HCT116 (cell line): ENCODE data around the gene OSBP2. TPM values are rescaled to one million over a fixed set of nuclear protein-coding genes. Genes with fewer than 3 reads are reported as not detected.

Source experiments
- ATAC-seq: fragments of 200-7000 bp; cut with Tn5 transposase; 2 replicates; pipeline ENCODE4 v1.9.1; 2020; ENCODE audit warnings: mild to moderate bottlenecking, moderate library complexity
- BruUV-seq: library from RNA; stranded (reverse); fragments of 400-500 nt; replicated peaks from 2 replicates; lab custom pipeline; 2021; lab: Mats Ljungman, UMichigan
- CTCF ChIA-PET: fragments of 300-600 bp; sonication (Branson Sonifier 250); formaldehyde crosslinking; loops from one replicate; lab custom pipeline; 2021; ENCODE audit warnings: antibody characterized with exemption; lab: Charles Lee
- POLR2A ChIA-PET: fragments of 300-600, 350-600 bp; sonication (Branson Sonifier 250); formaldehyde crosslinking; loops from one replicate; lab custom pipeline; 2021; ENCODE audit warnings: antibody characterized with exemption; lab: Charles Lee
- RAD21 ChIA-PET, 2 experiments: fragments of 300-600 bp; sonication (Branson Sonifier 250); formaldehyde crosslinking; loops; one replicate each; lab custom pipeline; 2023; ENCODE audit warnings: low total read pairs in 2 of 2; ENCODE audit not compliant: uncharacterized antibody in 2 of 2, unreplicated experiment in 2 of 2, low non-redundant PET in 1 of 2; lab: Charles Lee
- DNase-seq: peaks from one replicate; pipeline ENCODE4 v3.0.0-alpha.2; 2010; ENCODE audit warnings: low read depth, low spot score
- H2AFZ ChIP-seq: fragments of 200-600 bp; shearing (Covaris generic), sonication (generic); 2 replicates; pipeline ENCODE4 v1.6.1; 2017; ENCODE audit warnings: low read depth, mixed run types, mixed read lengths, antibody characterized with exemption, low read length; ENCODE audit not compliant: poor library complexity, severe bottlenecking
- H3K27ac ChIP-seq: 2 replicates; pipeline ENCODE4 v1.5.1; 2012; ENCODE audit warnings: low read depth, low read length
- H3K27me3 ChIP-seq: fragments of 200-600 bp; sonication (generic); 2 replicates; pipeline ENCODE4 v1.6.1; 2016; ENCODE audit warnings: mixed run types, low read length, mixed read lengths; ENCODE audit not compliant: insufficient read depth
- H3K36me3 ChIP-seq, 2 experiments: fragments of 200-500 bp in 1 of 2; fragments of 200-600 bp in 1 of 2; sonication (Bioruptor generic) in 1 of 2; sonication (generic) in 1 of 2; 2 replicates each; pipeline versions ENCODE4 v1.5.1 to v1.6.1; 2014 to 2016; ENCODE audit warnings: low read length in 2 of 2, inconsistent platforms in 1 of 2, mixed read lengths in 1 of 2, mixed run types in 1 of 2; ENCODE audit not compliant: insufficient read depth in 2 of 2, control insufficient read depth in 1 of 2
- H3K4me1 ChIP-seq, 2 experiments: fragments of 200-600 bp in 1 of 2; sonication (generic) in 1 of 2; 2 replicates each; pipeline versions ENCODE4 v1.5.1 to v1.6.1; 2012 to 2017; ENCODE audit warnings: low read length in 2 of 2, inconsistent platforms in 1 of 2, mild to moderate bottlenecking in 1 of 2, mixed read lengths in 1 of 2, mixed run types in 1 of 2, moderate library complexity in 1 of 2; ENCODE audit not compliant: insufficient read depth in 2 of 2, control insufficient read depth in 1 of 2
- H3K4me2 ChIP-seq: fragments of 200-600 bp; sonication (generic); 2 replicates; pipeline ENCODE4 v1.6.1; 2017; ENCODE audit warnings: mixed run types, low read length, mixed read lengths
- H3K4me3 ChIP-seq, 2 experiments: fragments of 200-600 bp in 1 of 2; sonication (generic) in 1 of 2; replicated peaks in 1 of 2; 2 replicates each; pipeline ENCODE4 v1.5.1; 2011 to 2016; ENCODE audit warnings: low read length in 2 of 2, control low read depth in 1 of 2, low read depth in 1 of 2, mild to moderate bottlenecking in 1 of 2, mixed read lengths in 1 of 2, mixed run types in 1 of 2
- H3K79me2 ChIP-seq: fragments of 200-600 bp; sonication (generic); 2 replicates; pipeline ENCODE4 v1.6.1; 2017; ENCODE audit warnings: mild to moderate bottlenecking, mixed run types, low read length, moderate library complexity, mixed read lengths; ENCODE audit not compliant: insufficient read depth
- H3K9ac ChIP-seq: fragments of 200-600 bp; sonication (generic); 2 replicates; pipeline ENCODE4 v1.6.1; 2016; ENCODE audit warnings: low read length, mixed read lengths
- H3K9me2 ChIP-seq: fragments of 200-600 bp; sonication (generic), shearing (Covaris generic); 2 replicates; pipeline ENCODE4 v1.6.1; 2017; ENCODE audit warnings: mixed run types, mild to moderate bottlenecking, moderate library complexity; ENCODE audit not compliant: insufficient read depth
- H3K9me3 ChIP-seq, 2 experiments: fragments of 200-500 bp in 1 of 2; fragments of 200-600 bp in 1 of 2; sonication (Bioruptor generic) in 1 of 2; sonication (generic) in 1 of 2; 2 replicates each; pipeline ENCODE4 v1.6.1; 2014 to 2017; ENCODE audit warnings: low read length in 2 of 2, mixed read lengths in 2 of 2, inconsistent platforms in 1 of 2, low read depth in 1 of 2, mild to moderate bottlenecking in 1 of 2, mixed run types in 1 of 2, moderate library complexity in 1 of 2; ENCODE audit not compliant: control insufficient read depth in 1 of 2, insufficient read depth in 1 of 2
- H4K20me1 ChIP-seq: fragments of 200-600 bp; sonication (generic), shearing (Covaris generic); 2 replicates; pipeline ENCODE4 v1.6.1; 2017; ENCODE audit warnings: mixed run types, mild to moderate bottlenecking, moderate library complexity; ENCODE audit not compliant: insufficient read depth
- ATF3 ChIP-seq: IDR thresholded peaks from 2 replicates; pipeline ENCODE4 v1.6.1; 2012
- CBX3 ChIP-seq: IDR thresholded peaks from 2 replicates; pipeline ENCODE4 v1.6.1; 2012; ENCODE audit warnings: low read depth
- CEBPB ChIP-seq: IDR thresholded peaks from 2 replicates; pipeline ENCODE4 v1.6.1; 2012; ENCODE audit warnings: low read depth
- ELF1 ChIP-seq: IDR thresholded peaks from 2 replicates; pipeline ENCODE4 v1.6.1; 2012; ENCODE audit warnings: low read depth, borderline replicate concordance
- EZH2 ChIP-seq: fragments of 200-600 bp; sonication (generic); IDR thresholded peaks from 2 replicates; pipeline ENCODE4 v1.6.1; 2017; ENCODE audit warnings: antibody characterized with exemption, mixed run types
- EZH2phosphoT487 ChIP-seq: fragments of 200-600 bp; IDR thresholded peaks from 2 replicates; pipeline ENCODE4 v1.6.1; 2018; ENCODE audit warnings: antibody characterized with exemption, borderline replicate concordance
- FOSL1 ChIP-seq: IDR thresholded peaks from 2 replicates; pipeline ENCODE4 v1.6.1; 2012; ENCODE audit warnings: low read depth
- JUND ChIP-seq: IDR thresholded peaks from 2 replicates; pipeline ENCODE4 v1.6.1; 2012
- POLR2A ChIP-seq: IDR thresholded peaks from 2 replicates; pipeline ENCODE4 v1.7.0; 2011; ENCODE audit warnings: borderline replicate concordance; ENCODE audit not compliant: insufficient read depth, insufficient read length; ENCODE audit errors: extremely low read depth
- POLR2AphosphoS5 ChIP-seq: IDR thresholded peaks from 2 replicates; pipeline ENCODE4 v1.6.1; 2011; ENCODE audit warnings: mild to moderate bottlenecking, low read depth, low read length, moderate library complexity
- SIN3A ChIP-seq: IDR thresholded peaks from 2 replicates; pipeline ENCODE4 v1.6.1; 2012; ENCODE audit warnings: low read depth
- SRF ChIP-seq: IDR thresholded peaks from 2 replicates; pipeline ENCODE4 v1.6.1; 2012; ENCODE audit warnings: low read depth
- TCF7L2 ChIP-seq: IDR thresholded peaks from 2 replicates; pipeline ENCODE4 v1.7.0; 2011; ENCODE audit warnings: borderline replicate concordance, inconsistent platforms; ENCODE audit not compliant: insufficient read depth, insufficient read length; ENCODE audit errors: extremely low read depth
- YY1 ChIP-seq: IDR thresholded peaks from 2 replicates; pipeline ENCODE4 v1.6.1; 2011; ENCODE audit warnings: low read length, low read depth, moderate library complexity, mild to moderate bottlenecking; ENCODE audit not compliant: insufficient replicate concordance; ENCODE audit errors: extremely low read depth
- ZBTB33 ChIP-seq: IDR thresholded peaks from 2 replicates; pipeline ENCODE4 v1.6.1; 2011; ENCODE audit warnings: mild to moderate bottlenecking, low read length, moderate library complexity; ENCODE audit not compliant: insufficient replicate concordance; ENCODE audit errors: extremely low read depth
- ZFX ChIP-seq: fragments of 450-650 bp; IDR thresholded peaks from 2 replicates; pipeline ENCODE4 v1.6.1; 2017
- intact Hi-C: fragments of 100-400 bp; cut with micrococcal nuclease; formaldehyde crosslinking; loops from 2 replicates; pipeline ENCODE4 v1.10.0; 2022
- total RNA-seq: library from RNA; stranded (reverse); gene quantifications from one replicate; pipeline ENCODE4 v1.2.1, GENCODE V29; 2021; ENCODE audit not compliant: unreplicated experiment

Gene OSBP2
- total RNA-seq, 1 experiment from 2014 or later, result 12.9 TPM

- H4K20me1 ChIP-seq, result no peaks in the 10 kb centered on the region
- BruUV-seq, result no TSS peak
- no peaks in the 10 kb centered on the region for H3K4me1 ChIP-seq
- no peaks in the 10 kb centered on the region for H3K36me3 ChIP-seq
- RAD21 ChIA-PET, result no interaction called here
- H3K4me3 ChIP-seq, result no peak overlapping the region
- no peak overlapping the region for H3K4me2 ChIP-seq
- H3K9ac ChIP-seq, result no peak overlapping the region
- H3K79me2 ChIP-seq, result no peaks in the 10 kb centered on the region
- intact Hi-C loops, result no loop called here
- H3K27ac ChIP-seq, result no peak overlapping the region
- no peaks in the 10 kb centered on the region for H3K9me2 ChIP-seq
- no peak for DNase-seq
- POLR2A ChIA-PET, result no interaction called here
- H2AFZ ChIP-seq, result no peak overlapping the region
- no peaks in the 10 kb centered on the region for H3K9me3 ChIP-seq
- TF ChIP-seq TCF7L2 (no peak), ATF3 (no peak), CEBPB (no peak), EZH2 (no peak), FOSL1 (no peak), SRF (no peak)
- ATAC-seq, result no peak
- H3K27me3 ChIP-seq, result no peaks in the 10 kb centered on the region
- CTCF ChIA-PET, result no interaction called here
Measured at GRCh38 chr22:30874431-30875370, 180.0 kb downstream of the OSBP2 start.

GRCh38 chr22:30875481-30876215 lies 181.0 kb downstream of the OSBP2 start:
- Histone ChIP-seq H3K27me3 (no peaks in the 10 kb centered on the region), H3K4me1 (no peaks in the 10 kb centered on the region), H2AFZ (no peak overlapping the region), H3K9me2 (no peaks in the 10 kb centered on the region), H3K4me3 (no peak overlapping the region), H3K9me3 (no peaks in the 10 kb centered on the region), H3K79me2 (no peaks in the 10 kb centered on the region), H3K9ac (no peak overlapping the region), H3K27ac (no peak overlapping the region), H3K4me2 (no peak overlapping the region), H3K36me3 (no peaks in the 10 kb centered on the region), H4K20me1 (no peaks in the 10 kb centered on the region)
- ChIA-PET CTCF (no interaction called here), POLR2A (no interaction called here), RAD21 (no interaction called here)
- ATAC-seq, result no peak
- no peak for DNase-seq
- BruUV-seq, result no TSS peak
- intact Hi-C loops, result no loop called here
- TF ChIP-seq SIN3A, result no peak
- no peak for TF ChIP-seq EZH2
- no peak for TF ChIP-seq TCF7L2
- TF ChIP-seq CBX3, result no peak
- no peak for TF ChIP-seq EZH2phosphoT487
- no peak for TF ChIP-seq ZBTB33
- no peak for TF ChIP-seq YY1
- no peak for TF ChIP-seq POLR2AphosphoS5
- no peak for TF ChIP-seq ATF3
- no peak for TF ChIP-seq POLR2A
- no peak for TF ChIP-seq CEBPB
- TF ChIP-seq SRF, result no peak
- TF ChIP-seq FOSL1, result no peak
- TF ChIP-seq ELF1, result no peak
- TF ChIP-seq JUND, result no peak
- TF ChIP-seq ZFX, result no peak
